Suprapubic skin (tissue), 3 donors: ENCODE data around the gene PPP6R2.

Experiments
- CTCF ChIP-seq, 2 donors: fragments of 200-600 bp in 1 of 2; fragments of 450-650 bp in 1 of 2; sonication (generic) in 1 of 2; IDR thresholded peaks; one replicate each; pipeline ENCODE4 v1.5.1; 2016 to 2019; ENCODE audit warnings: antibody characterized with exemption in 2 of 2, mild to moderate bottlenecking in 1 of 2, moderate library complexity in 1 of 2
- POLR2A ChIP-seq, 2 donors: fragments of 450-650 bp; IDR thresholded peaks; one replicate each; pipeline ENCODE4 v1.6.1; 2017; ENCODE audit warnings: antibody characterized with exemption in 2 of 2, mild to moderate bottlenecking in 2 of 2, moderate library complexity in 2 of 2

- TF ChIP-seq CTCF (IDR thresholded peaks at IDR 0.05), result no peak
- no peak for TF ChIP-seq POLR2A (IDR thresholded peaks at IDR 0.05)
These were observed 136.6 kb downstream of the PPP6R2 start for GRCh38 chr22:50479721-50480120.
